HG03097 (cell line): ENCODE data around the gene RIPPLY1.

Experiments used
- ATAC-seq: cut with Tn5 transposase; IDR thresholded peaks from one replicate; pipeline ENCODE4 v1.9.1; 2021; ENCODE audit not compliant: unreplicated experiment, low FRiP score

The RIPPLY1 gene

DNA sequence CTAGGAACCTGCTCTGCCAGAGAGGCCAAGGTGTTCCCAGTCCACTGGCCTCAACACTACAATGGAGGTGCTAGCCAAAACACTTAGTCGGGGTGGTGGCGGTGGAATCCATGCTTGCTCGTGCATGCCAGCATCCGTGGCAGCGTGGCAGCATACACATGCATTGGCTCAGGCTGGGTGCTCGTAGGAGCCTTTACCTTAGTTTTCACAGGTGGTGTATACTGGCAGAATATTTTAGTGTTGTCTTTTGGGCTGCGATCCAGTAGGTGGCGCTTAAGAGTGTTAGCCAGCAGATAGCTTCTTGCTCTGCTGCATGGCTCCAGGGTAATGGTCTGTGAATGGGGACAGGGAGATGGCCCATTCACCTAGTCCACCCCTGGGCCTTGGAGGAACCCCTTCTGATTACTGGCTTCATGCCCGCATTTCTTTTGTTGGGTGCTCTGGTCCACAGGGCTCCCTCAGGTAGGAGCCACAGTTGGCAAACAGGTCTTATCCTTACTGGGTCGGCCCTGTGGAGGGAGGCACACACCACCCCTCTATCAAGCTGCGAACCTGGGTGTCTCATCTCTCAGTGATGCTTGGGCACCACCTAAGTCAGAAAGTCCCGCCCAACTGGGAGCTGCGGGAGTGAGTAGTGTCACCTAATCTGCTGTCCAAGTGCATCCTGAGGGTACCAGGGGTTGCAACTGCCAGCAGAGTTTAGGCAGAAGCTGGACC is 40.0 kb downstream of the RIPPLY1 start:
- no peak for ATAC-seq
